HG03095 (cell line): ENCODE results near the gene RIPOR2.

Experiments
- ATAC-seq: cut with Tn5 transposase; IDR thresholded peaks from one replicate; pipeline ENCODE4 v1.9.1; 2021; ENCODE audit warnings: moderate library complexity; ENCODE audit not compliant: unreplicated experiment

The RIPOR2 gene

DNA sequence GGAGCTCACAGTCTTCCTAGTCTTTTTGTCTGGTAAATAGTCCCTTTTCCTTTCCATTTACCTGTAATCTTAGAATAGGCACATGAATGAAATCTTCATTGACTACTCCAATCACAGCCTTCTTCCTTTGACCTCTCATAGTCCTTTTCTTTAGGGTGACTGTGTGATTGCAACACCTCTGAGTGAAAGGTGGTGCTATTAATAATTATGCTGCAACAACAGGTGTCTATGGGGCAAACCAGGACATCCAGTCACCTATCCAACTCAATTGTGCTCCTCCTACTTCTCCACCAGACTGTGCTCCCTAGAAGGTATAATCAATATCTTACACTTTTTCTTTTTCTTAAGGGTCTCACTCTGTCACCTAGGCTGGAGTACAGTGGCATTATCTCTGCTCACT, 29.4 kb downstream of the RIPOR2 start:
- ATAC-seq = no peak

DNA sequence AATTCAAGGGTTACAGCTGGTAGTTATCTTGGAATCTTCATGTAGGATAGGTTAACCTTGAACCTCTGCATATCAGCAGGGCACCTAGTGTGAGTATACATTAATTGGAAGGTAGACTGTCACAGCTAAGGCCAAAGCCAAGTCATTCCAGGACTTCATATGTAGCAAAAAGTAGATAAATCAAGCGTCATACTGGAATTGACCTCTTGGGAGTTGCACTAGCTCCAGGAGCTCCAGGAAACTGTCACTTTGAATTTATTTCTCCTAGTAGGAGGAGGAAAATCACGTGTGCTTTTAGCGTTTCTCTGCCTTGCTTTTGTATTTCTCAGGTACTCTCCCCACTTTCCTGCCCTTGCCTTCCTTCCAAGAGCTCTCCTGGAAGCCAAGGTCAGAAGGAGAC, 30.3 kb downstream of the RIPOR2 start:
- no peak for ATAC-seq

DNA sequence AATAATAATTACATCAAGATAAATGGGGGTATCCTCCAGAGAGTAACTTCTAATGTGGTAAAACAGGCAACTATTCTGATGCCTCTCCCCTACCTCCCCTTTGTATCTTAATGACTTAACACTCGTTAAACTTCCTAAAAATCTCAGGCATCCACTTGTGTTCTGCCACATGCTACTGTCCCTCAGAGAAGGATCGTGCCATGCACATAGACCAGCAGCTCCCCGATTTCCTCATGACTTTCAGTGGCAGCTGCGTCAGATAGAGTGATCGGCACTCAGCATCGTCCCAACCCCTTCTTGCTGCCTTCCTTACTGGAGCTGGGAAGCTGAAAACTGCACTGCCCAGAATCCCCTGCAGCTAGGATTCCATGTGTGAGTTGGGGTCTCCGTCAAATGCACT, 32.1 kb downstream of the RIPOR2 start:
- no peak for ATAC-seq

DNA sequence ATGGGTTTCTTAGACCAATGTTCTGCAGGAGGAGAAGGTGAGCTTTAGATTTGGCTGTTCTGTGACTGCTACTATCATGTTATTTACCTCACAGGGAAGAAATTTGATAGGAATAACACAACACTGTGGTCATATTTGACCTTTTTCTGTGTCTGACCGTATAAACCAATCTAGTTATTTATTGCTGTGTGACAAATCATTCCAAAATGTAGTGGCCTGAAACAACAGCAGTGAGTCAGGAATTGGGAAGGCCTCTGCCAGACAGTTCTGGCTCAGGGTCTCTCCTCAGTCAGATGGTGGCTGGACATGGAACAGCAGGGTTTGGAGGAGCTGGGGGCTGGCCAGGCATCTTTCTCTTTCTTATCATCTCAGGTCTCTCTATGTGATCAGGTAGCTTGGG, 33.0 kb downstream of the RIPOR2 start:
- no peak for ATAC-seq

DNA sequence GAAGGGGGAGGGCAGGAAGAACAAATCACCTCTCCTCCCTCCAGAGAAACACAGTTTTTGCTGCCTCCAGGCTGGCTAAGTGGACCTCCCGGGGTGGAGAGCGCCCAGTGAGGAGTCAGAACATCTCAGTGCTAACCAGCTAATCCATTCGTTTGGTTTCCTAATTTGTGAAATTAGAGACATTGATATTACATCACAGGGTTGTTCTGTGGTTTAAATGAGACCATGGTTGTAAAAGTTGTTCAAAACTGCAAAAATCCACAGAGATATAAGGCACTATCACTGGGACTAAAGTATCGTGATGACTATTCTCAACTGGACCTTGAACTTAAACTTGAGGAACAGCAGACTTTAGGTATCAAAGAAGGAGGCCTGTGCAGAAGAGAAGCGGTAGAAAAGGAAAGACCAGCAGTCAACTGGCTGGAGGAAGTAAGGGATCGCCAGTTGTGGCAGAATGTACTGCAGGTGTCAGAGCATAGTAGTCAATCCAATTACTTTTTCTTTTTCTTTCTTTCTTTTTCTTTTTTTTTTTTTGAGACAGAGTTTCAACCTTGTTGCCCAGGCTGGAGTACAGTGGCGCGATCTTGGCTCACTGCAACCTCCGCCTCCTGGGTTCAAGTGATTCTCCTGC, 33.9 kb downstream of the RIPOR2 start:
- ATAC-seq = no peak

DNA sequence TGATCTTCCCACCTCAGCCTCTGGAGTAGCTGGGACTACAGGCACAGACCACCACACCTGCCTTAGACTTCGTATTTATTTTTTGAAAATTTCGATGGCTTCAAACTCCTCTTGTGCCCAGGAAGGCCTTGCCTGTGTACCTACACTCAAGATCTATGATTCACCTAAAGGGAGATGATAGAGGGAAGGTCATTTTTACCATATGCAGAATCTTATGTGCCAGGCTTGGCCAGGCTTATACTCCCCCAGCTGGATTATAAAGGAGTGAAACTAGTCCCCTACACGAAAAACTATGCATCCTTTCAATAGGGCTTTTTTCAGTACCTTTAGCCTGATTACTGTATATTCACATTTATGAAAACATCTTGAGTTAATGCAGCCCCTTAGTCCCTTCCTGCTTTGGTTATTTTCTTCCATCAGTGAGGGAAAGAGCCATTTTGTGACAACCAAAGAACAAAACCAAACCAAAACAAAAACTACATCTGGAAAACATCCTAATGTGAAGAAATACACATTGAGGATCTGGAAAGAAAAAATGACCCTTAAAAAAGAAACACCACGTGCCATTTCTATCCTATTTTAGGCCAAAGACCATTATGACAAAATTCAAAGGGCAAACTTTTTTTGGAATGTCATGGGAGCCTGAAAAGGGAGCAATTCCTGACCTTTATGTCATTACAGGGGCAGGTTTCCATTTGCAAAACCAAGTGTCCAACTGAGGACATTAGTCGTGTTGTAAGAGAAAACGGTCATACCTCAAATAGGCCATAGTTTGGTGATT, 34.7 kb downstream of the RIPOR2 start:
- no peak for ATAC-seq

DNA sequence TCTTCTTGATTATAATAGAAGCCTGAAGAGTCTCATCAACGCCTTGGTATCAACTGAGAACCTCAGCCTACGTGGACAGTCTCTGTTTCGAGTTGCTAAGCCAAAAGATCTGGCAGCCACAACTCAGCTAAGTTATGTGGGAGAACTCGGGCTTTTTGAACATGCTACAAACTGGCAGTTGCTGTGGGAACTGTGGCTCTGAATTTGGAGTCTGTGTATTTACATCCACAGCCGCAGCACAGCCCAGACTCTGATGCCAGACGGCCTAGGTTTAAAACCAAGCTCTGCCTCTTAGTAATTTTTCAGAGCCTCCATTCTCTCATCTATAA, 35.8 kb downstream of the RIPOR2 start:
- no peak for ATAC-seq

DNA sequence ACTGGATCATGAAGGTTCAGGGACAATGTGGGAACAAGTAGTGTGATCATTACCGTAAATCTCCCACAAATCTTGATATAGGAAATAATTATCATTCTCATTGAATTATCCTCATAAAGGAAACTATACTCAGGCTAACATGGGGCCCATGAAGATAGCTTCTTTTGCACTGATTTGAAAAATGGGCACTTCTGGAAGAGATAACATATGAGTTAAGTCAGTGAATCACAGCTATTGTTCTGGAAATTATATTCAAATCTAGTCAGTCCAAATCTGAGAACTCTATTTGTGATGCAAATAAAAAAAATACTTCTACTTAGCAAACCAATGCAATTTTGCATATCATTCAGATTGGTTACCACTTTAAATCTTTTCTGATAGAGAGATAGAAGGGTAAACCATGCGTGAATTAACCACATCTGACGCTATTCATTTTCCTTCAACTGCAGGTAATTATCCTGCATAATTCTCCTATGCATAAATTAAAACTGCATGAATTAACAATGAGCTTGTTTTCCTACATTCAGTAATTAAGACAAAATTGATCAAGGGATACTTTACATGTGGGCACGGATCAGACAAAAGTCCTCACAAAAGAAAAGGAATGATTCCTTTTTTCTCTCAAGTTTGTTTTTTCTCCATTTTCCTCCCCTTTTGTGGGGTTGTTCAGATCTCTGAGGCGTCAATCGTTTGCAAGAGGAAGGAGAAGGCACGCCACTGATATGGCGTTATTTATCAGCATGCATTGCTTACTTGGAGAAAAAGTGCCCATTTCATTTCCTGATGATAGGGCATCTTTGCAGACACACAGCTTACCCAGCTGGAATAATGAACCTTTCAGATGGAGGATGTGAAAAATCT, 36.4 kb downstream of the RIPOR2 start:
- ATAC-seq = no peak

DNA sequence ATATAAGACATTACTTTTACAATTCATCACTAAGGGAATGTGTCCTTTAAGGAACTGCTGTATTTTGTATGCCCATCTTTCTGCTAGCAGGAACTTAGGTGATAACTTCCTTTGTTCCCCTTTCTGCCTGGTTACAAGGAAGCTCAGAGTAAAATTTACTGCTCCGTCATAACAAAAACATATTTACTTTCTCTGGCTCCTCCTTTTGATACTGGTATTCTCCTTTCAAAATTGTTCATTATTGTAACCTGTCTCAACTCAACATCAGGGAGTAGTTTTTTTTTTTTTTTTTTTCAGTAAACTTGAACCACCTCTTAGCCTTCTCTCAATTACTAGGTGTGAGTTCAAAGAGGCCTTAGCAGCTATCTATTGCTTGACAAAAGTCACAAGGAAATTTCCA, 37.1 kb downstream of the RIPOR2 start:
- ATAC-seq = no peak

DNA sequence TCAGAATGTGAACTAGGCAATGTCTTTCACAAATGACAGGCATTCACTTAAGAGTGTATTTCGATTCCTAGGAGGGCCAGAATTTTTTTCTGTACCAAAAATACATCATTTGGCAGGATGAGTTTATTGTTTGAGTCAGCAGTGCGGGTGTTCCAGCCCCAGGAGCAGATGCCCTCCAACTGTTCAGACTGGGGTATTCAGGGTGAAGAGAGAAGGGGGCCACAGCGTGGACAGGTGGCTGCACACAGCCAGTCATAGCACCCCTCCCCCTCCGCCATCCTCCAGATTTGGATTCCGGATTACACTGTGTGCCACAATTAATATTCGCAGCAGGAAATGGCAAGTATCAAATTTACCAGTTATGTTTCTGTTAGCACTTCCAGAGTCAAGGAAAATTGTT, 38.6 kb downstream of the RIPOR2 start:
- ATAC-seq = no peak

DNA sequence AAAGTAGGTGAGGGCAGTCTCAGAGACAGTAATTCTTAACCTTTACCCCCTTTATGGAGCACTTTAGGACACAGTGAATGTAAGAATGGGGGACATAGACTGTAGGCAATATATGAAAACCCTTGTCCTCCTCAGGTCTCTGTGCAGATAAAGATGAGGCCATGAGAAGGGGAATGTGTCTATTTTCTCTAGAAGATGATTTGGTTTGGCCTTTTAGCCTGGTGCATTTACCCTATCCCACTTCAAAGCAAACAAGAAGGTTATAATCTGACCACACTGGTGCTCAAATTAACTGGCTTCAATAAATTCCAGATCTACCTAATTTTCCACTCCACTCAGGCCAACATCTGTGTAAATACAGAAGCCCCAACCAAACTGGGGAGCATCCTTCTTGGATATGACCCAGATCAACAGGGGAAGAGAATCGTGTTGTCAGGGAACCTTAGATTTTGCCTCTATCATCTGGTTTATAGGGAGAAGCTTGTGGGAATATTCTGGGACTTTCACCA, 42.4 kb downstream of the RIPOR2 start:
- no peak for ATAC-seq

DNA sequence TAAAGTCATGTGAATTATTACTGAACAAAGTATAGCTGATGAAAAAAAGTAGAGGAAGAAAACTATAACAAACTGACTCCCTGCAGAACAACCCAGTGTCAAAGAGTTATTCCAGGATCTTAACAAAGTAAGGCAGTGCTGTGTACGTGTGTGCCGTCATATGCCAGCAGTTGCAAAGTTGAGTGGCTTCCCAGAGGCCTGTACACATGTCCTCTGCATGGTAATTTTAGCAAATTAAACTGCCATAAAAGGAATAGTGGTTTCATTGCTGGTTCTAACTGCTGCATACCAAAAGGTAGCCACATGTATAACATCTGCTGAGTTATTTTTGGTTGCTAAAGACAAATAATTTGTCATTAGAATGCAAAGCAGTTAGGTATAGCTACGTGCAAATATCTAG, 44.8 kb downstream of the RIPOR2 start:
- ATAC-seq = no peak

DNA sequence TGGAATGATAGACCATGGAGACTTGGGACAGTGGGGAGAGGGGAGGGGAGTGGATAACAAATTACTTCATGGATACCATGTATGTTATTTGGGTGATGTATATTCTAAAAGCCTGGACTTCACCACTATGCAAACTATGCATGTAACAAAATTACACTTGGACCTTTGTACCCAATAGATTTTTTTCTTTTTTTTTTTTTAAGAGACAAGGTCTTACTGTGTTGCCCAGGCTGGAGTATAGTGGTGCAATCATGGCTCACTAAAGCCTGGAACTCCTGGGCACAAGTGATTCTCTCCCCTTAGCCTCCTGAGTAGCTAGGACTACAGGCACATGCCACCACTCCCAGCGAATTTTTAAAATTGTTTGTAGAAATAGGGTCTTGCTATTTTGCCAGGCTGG, 45.3 kb downstream of the RIPOR2 start:
- no peak for ATAC-seq

DNA sequence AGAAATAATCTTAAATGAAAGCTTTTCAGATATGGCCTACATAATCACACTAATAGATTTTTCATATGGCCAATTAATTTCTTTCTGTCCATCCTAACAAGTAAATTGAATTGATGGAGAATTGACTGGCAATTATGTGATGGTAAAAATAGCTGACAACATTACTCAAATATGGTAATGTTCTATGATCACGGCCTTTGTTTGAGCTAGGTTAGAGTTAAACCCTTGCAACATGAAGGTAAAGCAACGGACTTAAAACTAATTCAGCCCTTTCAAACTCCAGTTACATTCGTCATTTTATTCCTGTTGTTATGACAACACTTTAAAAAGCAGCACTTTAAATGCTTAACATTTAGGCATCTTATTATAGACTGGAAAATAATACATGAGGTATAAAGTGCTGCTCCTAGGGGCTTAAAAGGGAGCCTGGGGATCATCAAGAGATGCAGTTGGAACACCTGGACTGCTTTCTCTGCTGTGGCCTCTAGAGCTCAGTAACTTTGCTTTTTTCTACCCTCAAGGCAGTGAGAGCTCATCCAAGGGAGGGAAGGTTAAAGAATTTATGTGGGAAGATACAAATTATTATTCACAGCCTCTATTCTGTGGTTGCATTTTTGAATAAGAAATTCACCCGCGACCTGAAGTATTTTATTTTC, 46.9 kb downstream of the RIPOR2 start:
- no peak for ATAC-seq

DNA sequence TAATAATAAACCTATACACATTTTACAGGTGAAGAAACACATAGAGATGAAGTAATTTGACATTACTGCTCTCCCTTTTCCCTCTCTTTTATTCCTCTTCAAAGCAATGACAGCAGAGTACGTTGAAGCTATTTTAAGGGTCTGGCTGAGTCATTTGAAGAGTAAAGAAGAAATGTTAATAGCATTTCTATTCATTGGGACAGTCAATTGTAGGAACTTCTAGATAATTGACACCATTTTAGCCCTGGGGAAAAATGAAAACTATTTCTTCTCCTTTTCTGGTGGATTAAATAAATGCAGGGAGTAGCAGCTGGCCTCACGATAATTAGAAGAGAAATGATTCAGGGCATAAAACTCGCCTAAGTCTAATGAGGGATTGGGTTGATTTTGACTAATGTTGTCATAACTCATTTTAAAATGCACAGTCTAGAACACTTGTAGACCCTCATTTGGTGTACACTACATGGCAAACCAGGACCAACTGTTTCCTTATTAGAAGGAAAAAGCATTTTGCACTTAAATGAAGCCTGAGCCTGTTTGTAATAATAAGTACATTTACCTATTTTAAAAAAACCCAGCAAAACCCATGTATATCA, 48.1 kb downstream of the RIPOR2 start:
- ATAC-seq = no peak

DNA sequence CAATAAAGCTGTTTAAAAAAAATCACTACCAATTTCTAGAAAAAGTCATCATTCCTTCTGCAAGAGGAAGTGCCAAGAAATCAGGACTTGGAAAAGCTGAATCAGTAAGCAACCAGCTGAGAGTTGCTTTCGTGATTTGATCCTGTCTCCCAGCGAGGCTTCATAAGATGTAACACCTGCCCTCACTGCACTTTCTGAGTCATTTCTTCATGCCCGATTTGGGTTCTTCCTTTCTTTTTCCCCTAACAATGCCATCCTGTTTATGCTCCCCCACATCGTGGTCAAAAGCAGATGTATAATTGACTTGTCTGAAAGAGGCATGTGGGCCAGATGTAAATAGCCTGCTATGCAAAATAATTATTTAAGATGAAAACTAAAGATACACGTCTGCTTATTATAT, 52.1 kb downstream of the RIPOR2 start:
- ATAC-seq = peak; percentile 66

DNA sequence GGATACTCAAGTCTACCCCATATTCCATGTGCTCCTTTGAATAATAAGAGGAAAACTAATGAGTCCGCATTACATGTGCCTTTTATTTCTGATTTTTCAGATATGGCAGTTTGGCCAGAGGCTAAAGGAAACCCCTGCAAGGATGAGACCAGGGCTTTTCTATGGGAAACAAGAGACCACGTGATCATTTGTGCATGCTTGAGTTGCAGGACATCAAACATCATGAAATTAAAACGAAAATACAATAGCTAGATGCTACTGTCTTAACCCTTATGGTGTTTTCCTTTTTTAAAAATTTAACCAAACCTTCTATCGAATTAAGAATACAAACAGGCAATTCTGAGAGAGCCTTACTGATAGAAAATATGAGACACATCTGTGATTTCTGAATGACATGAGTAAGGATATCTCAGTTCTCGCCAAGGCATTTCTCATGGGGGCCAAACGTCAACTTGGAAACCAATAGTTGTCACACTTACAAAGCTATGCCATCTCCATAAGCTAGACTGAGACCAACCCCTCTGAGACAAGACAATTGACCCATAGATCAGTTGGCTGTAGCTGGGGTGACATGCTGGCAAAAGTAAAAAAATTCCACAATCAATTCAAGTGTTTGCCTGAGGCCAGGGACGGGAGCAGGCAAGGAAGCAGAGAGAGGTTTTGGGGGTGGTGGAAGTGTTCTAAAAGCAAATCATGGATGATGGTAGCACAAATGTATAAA, 52.8 kb downstream of the RIPOR2 start:
- no peak for ATAC-seq

DNA sequence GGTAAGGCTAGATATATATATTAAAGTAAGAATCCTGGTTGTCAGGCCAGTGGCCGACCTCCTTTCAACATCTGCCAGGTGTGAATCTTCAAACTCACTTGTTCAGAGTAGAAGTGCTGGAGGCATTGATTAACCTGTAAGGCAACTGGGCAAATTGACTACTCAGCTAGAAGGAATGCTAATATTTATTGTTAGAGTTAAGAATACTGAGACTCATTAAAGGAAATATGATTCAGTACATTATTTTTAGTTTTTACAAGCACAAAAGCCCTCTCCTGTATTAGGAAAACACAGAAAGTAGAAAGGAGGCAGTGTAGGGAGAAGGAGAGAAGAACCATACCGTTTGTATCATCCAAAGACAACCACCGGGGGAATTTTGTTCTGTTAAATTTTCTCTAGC, 53.5 kb downstream of the RIPOR2 start:
- no peak for ATAC-seq

DNA sequence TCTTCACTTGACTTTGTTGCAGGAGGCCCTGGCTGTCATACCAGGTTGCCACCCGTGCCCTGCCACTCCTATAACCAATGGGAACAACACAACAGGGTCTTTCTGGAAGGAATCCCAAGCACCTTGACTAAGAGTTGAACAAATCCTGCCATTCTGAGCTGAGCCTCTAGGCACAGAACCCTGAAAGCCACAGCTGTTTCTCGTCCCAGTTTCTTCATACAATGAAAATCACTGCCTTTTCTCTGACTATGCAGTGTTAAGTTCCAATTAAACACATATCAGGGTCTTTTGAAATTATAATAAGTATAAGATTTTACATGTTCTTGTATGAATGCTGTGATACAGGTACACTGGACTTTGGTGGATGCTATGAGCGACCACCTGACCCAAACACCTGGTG, 54.4 kb downstream of the RIPOR2 start:
- no peak for ATAC-seq

DNA sequence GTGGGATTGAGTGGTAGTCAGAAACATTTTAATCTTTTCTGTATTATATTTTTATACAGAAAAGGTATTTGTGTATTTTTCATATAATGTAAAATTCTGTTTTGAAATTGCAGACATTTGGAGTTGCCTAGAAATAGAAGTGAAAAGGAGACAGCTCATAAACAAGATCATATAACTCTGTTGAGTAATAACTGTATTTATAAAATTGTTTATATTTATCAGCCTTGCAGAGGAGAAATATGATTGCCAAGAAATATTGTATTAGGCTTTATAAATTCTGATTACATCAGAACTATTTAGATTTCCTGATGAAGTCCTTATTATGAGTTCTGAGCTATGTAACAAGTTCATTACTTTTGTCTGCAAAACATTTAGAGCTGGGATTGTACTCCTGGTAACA, 55.3 kb downstream of the RIPOR2 start:
- ATAC-seq = no peak
